ENCODE data around the gene F2RL3.

F2RL3 gene

DNA sequence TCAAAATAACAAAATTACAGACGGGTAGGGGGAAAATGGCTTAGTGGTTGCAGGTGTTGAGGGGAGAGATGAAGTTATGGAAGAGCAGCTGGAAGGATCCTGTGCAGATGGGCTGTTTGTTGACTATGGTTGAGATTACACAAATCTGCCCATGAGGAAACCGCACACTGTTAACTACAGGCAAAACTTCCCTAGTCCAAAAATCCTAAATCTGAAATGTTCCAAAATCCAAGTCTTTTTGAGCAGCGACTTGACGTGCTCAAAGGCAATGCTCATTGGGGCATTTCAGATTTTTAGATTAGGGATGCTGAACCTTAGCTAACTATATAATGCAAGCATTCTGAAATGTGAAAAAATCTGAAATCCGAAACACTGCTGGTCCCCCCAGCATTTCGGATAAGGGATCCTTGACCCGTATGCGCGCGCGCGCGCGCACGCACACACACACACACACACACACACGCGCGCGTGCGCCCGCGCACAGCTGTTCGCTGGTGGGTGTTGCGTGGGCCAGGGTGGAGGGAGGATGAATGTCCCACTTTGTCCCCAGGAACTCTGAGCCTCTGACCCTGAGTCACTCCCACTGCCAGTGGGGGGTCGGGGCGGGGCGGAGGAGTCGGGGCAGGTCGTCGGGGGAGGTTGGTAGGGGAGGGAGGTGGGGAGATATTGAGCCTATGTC is 6.8 kb downstream of the F2RL3 start:
- DNase-seq, result peak; percentile 12

DNA sequence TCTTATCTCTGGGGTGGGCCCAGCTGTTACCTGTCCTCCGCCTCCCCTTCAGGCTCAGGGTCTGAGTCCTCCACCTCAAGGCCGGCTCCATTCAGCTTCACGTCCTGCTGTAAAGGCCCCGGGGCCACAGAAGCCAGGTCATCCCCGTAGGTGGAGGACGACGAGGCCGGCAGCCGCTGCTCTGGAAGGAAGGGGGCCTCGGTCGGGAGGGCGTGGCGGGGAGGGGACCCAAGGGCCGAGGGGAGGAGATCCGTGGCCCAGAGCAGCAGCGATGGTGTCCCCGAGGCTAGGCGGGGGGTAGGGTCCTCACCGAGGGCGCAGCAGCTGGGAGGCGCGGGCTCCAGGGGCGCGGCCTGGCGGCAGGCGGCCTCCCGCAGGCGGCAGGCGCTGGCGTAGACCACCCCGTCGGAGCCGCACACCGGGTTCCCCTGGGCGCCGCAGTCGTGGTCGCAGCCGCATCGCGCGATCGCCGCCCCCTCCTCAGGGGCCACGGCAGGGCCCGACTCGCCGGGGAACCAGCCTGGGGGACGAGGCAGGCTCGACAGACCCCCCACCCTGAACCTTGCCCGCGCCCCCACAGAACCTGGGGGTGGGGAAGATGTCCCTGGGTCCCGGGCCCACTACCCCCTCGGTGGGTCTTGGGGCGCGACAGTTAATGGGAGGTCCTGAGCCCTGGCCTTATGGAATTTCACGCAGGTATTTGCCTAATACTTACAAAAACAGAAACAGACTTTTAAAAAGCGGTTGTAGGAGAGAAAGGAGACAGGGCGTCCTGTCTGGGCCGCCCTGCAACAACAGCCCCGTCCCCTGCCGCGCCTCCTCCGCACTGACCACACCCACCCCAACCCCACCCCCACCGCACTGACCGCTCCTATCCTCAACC is 7.6 kb downstream of the F2RL3 start:
- no peak for DNase-seq

GRCh38 chr19:16897029-16897855 is 8.4 kb downstream of the F2RL3 start:
- peak; percentile 90 for DNase-seq

DNA sequence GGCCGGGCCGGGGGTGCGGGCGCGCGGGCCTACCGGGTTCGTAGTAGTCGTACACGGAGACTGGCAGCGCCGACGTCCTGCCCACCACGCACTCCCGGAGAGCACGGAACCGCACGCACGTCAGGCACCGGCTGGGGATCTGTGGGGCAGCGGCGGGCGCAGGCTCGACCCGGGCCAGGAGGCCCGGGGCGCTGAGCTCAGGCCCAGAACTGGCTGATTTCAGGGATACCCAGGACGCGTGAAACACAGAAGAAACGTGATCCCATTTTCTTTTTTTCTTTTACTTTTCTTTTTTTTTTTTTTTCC is 9.0 kb downstream of the F2RL3 start:
- DNase-seq, result no peak

DNA sequence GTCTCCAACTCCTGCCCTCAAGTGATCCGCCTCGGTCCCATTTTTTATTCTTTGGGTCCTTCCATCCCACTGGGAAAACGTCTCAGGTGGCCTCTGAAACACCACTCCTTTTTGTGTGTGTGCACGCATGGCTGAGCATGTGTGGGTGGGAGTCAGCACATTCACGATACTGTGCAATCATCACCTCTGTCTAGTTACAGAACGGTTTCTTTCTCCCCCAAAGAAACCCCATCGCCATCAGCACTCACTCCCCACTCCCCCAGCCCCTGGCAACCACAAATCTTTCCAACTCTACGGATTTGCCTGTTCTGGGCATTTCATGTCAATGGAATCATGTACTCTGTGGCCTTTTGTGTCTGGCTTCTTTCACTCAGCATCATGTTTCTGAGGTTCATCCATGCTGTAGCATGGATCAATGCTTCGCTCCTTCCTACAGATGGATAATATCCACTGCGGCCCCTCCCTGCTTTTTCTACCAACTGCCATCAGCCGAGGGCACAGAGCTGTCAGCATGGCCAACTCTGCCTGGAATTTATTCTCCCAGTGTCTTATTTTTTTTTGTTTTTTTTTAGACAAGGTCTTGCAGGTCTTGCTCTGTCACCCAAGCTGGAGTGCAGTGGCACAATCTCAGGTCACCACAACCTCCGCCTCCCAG is 9.7 kb downstream of the F2RL3 start:
- DNase-seq, result no peak

DNA sequence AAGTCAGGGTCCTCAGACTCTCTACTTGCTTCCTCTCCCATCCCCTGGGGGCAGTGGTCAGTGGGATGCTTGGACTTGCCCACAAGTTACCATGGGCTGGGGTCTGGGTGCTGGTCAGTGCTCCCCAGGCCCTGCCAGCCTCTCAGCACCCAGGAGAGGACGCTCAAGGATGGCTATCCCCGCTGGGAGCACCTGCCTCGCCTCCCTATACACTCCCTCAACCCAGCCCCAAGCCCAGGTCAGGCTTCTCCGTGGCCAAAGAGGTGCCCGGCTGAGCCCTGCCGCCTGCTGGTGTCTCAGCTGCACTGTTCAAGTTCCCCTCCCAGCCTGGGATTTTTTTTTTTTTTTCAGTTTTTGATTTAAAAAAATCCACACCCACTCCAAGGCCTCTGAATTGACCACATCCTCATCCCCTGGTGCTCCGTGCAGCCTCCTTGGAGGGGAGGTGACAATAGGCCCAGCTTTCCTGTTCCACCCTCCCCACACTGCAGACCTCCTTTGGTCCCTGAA is 10.8 kb downstream of the F2RL3 start:
- DNase-seq, result peak; percentile 12

GRCh38 chr19:16901491-16902175 is 12.8 kb downstream of the F2RL3 start:
- no peak for DNase-seq

DNA sequence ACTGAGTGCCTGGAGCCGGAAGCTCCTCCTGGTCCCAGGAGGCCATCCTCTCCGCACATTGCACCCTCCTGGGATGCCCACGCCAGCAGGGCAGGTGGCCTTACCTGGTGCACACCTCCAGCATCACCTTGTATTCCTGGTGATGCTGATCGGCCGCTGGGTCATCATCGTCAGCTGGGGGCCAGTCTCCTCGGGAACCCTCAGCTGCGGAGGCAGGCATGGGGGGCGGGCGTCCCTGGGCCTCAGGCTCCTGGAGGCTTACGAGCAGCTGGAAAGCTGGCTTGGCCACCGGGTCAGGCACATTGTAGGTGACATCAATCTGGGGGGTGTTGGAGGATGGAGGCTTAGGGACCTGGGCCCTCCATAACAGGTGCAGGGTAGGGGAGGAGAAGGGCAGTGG is 13.7 kb downstream of the F2RL3 start:
- DNase-seq, result no peak

- no peak for DNase-seq
Measured at GRCh38 chr19:16903347-16903746, 14.5 kb downstream of the F2RL3 start.

DNA sequence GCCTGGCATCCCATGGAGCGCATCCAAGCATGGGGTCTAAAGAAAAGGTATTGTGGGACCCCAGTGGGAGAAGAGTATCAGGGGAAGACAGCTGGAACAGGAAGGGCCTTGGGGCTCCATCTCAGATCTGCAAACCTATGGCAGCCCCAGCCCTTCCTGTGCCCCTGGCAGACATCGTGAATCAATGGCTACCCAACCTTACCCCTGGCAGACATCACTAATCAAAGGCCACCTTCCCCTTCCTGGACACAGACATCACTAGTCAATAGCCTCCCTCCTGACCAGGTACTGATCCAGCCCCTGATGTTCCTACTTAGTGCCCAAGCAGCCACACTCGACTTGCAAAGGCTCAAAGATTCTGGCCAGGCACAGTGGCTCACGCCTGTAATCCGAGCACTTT is 15.8 kb downstream of the F2RL3 start:
- no peak for DNase-seq

GRCh38 chr19:16908759-16909158 is 20.0 kb downstream of the F2RL3 start:
- DNase-seq, result no peak

DNA sequence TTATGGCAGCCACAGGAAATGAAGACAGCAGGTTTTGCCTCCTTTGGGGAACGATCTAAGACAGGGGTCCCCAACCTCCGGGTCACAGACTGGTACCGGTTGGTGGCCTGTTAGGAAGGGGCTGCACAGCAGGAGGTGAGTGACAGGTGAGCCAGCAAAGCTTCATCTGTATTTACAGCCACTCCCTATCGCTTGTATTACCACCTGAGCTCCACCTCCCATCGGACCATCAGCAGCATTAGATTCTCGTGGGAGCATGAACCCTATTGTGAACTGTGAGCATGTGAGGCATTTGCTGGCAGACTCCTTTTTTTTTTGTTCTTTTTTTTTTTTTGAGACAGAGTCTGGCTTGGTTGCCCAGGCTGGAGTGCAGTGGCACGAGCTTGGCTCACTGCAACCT is 22.2 kb downstream of the F2RL3 start:
- DNase-seq, result no peak

DNA sequence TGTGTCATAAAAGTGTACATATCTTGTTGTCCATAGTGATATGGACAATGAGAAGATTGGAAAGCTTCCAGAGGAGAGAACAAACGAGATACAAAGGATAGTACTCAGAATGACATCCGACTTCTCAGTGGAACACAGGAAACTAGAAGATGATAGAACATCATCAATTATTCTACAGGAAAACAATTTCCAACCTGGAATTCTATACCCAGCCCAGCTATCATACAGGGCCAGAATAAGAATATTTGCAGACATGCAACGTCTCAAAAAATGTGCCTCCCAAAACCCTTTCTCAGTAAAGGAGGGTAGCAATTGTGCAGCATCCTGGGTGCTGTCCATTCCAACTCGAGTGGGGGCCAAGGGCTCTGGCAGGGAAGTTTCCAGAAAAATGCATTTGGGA is 24.0 kb downstream of the F2RL3 start:
- DNase-seq, result no peak

DNA sequence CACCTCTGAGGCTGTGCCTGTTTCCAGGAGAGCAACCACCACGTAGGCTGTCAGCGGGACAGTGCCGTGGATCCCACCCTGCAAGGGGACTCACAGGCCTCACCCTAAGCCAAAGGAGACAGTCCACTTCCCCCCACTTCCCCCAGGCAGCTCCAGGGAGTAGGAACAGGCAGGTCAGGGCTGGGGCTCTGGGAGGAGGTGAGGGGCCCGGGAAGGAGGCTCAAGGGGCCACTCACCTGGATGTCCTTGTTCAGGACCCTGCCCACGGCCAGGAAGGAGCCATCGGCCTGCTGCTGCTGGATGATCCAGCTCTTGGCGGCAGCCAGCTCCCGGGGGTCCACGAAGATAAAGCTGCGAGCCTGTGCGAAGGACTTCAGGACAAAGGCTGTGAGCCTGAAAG is 25.6 kb downstream of the F2RL3 start:
- DNase-seq, result no peak

DNA sequence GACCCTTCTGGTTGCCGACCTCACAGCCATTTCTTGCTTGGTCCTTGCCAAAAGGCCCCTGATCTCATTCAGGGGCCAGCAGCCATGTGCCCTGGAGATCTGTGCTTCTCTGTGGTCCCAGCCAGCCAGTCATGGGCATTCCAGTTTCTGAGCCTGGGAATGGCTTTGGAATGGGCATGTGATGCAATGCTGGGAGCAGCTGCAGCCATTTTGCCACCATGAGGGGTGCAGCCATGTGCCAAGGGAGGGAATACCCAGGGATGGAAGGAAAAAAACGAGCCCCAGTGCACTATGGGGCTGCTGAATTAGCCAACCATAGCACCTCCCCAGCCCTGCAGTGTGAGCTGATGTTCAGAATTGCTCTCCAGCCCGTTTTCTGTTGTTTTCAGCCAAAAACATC is 26.3 kb downstream of the F2RL3 start:
- no peak for DNase-seq

- DNase-seq, result no peak
Measured at GRCh38 chr19:16915734-16916133, 26.9 kb downstream of the F2RL3 start.

DNA sequence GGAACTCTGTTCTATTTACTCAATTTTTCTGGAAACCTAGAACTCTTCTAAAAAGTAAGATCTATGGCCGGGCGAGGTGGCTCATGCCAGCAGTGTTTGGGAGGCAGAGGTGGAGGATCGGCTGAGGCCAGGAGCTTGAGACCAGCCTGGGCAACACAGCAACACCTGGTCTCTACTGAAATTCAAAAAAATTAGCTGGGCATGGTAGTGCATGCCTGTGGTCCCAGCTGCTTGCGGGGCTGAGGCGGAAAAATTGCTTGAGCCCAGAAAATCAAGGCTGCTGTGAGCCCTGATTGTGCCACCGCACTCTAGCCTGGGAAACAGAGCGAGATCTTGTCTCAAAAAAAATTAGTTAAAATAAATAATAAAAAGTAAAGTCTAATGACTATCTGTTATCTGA is 28.6 kb downstream of the F2RL3 start:
- DNase-seq, result no peak

GRCh38 chr19:16919496-16919895 is 30.7 kb downstream of the F2RL3 start:
- no peak for DNase-seq

GRCh38 chr19:16920816-16921529 is 32.2 kb downstream of the F2RL3 start:
- DNase-seq, result peak; percentile 83

DNA sequence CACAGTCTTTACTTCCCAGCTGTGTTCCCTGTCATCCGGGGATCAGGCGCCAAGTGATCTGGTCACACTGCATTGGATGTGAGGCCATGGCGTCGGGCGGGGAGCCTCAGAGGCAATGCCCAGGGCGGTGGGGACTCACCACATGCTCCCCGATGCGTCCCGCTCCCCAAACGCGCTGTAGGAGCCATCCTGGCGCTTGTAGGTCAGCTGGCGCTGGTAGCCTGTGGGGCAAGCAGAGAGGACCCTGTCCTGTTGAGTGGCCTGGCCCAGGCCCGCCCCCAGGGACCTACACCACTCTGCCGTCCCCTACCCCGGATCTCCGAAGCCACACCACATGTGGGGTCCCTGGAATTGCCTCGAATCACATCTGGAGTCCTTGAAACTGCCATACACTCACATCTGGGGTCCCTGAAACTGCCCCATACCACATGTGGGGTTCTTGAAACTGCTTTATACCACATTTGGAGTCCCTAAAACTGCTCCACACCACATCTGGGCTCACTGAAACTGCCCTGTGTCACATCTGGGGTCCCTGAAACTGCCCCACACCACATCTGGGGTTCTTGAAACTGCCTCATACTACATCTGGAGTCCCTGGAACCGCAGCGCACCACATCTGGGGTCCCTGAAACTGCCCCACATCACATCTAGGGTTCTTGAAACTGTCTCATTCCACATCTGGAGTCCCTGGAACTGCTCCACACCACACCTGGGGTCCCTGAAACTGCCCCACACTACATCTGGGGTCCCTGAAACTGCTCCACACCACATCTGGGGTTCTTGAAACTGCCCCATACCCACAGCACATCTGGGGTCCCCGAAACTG is 33.2 kb downstream of the F2RL3 start:
- no peak for DNase-seq

GRCh38 chr19:16922592-16922934 is 33.8 kb downstream of the F2RL3 start:
- no peak for DNase-seq
